Bronchial epithelial cell (primary cell): Measurements from ENCODE around the gene NLN. TPM values are rescaled to one million over a fixed set of nuclear protein-coding genes. Genes with fewer than 3 reads are reported as not detected.
A peak's percentile ranks its signal among the peaks of the same experiment; 100 is the strongest.
"Not testable (repeated sequence)": the region's sequence is repeated elsewhere in the genome, so short reads cannot be mapped to it uniquely, and the experiment has no call there.

Source experiments
- DNase-seq: peaks from one replicate; pipeline ENCODE4 v3.0.0-alpha.2; 2010; ENCODE audit warnings: low read depth
- FAIRE-seq: peaks from 2 replicates; lab custom pipeline; 2011; peaks lifted over from hg19 to GRCh38; lab: Jason Lieb, UNC
- H3K27me3 ChIP-seq: 2 replicates; pipeline ENCODE4 v1.5.1; 2011; ENCODE audit warnings: low read length; ENCODE audit not compliant: control insufficient read depth, insufficient read depth
- H3K36me3 ChIP-seq: 2 replicates; pipeline ENCODE4 v1.5.1; 2011; ENCODE audit warnings: low read length; ENCODE audit not compliant: control insufficient read depth, insufficient read depth
- H3K4me3 ChIP-seq: 2 replicates; pipeline ENCODE4 v1.5.1; 2011; ENCODE audit warnings: mild to moderate bottlenecking, low read depth, low read length, control low read depth
- CTCF ChIP-seq: IDR thresholded peaks from 2 replicates; pipeline ENCODE4 v1.5.1; 2011; ENCODE audit warnings: mild to moderate bottlenecking, moderate library complexity, low read length, control low read depth, inconsistent platforms; ENCODE audit not compliant: insufficient read depth, severe bottlenecking
- total RNA-seq: library from RNA; depleted of rRNA; stranded (reverse); fragments of >200 nt; gene quantifications from 2 replicates; pipeline ENCODE4 v1.2.1, GENCODE V29; 2014

The NLN gene
- total RNA-seq, 1 donor from 2014 or later: 40.3 TPM

GRCh38 chr5:65800775-65801174 lies 78.8 kb downstream of the NLN start:
- no peak for TF ChIP-seq CTCF
- DNase-seq (no peak), FAIRE-seq (no peak)
- Histone ChIP-seq H3K27me3 (no peaks in the 10 kb centered on the region), H3K36me3 (peaks cover 4% of the 10 kb centered on the region), H3K4me3 (no peak overlapping the region)

- TF ChIP-seq CTCF: no peak
- Histone ChIP-seq H3K36me3 (peaks cover 4% of the 10 kb centered on the region), H3K27me3 (no peaks in the 10 kb centered on the region), H3K4me3 (no peak overlapping the region)
- no peak for FAIRE-seq
- no peak for DNase-seq
Observed at GRCh38 chr5:65801352-65801783, 79.4 kb downstream of the NLN start.

- Histone ChIP-seq H3K4me3 (no peak overlapping the region), H3K27me3 (no peaks in the 10 kb centered on the region), H3K36me3 (peaks cover 4% of the 10 kb centered on the region)
- no peak for FAIRE-seq
- no peak for TF ChIP-seq CTCF
- no peak for DNase-seq
Observed at GRCh38 chr5:65802080-65802479, 80.1 kb downstream of the NLN start.

GRCh38 chr5:65802820-65803219 lies 80.8 kb downstream of the NLN start:
- Histone ChIP-seq H3K4me3 (no peak overlapping the region), H3K36me3 (peaks cover 4% of the 10 kb centered on the region), H3K27me3 (no peaks in the 10 kb centered on the region)
- TF ChIP-seq CTCF: no peak
- FAIRE-seq (no peak), DNase-seq (no peak)

GRCh38 chr5:65803699-65804391 lies 81.8 kb downstream of the NLN start:
- Histone ChIP-seq H3K27me3 (no peaks in the 10 kb centered on the region), H3K4me3 (no peak overlapping the region), H3K36me3 (peaks cover 4% of the 10 kb centered on the region)
- DNase-seq (no peak), FAIRE-seq (no peak)
- TF ChIP-seq CTCF: no peak

GRCh38 chr5:65805089-65805488 lies 83.1 kb downstream of the NLN start:
- DNase-seq: no peak
- Histone ChIP-seq H3K27me3 (no peaks in the 10 kb centered on the region), H3K4me3 (no peak overlapping the region), H3K36me3 (peaks cover 4% of the 10 kb centered on the region)
- TF ChIP-seq CTCF: no peak
- FAIRE-seq: no peak

GRCh38 chr5:65807494-65807893 lies 85.5 kb downstream of the NLN start:
- not testable (repeated sequence) for H3K27me3 ChIP-seq, FAIRE-seq, H3K4me3 ChIP-seq, H3K36me3 ChIP-seq
- DNase-seq: peak; percentile 15
